Uterus (tissue), 4 donors: ENCODE measurements around the gene YJEFN3. TPM values are rescaled to one million over a fixed set of nuclear protein-coding genes. Genes with fewer than 3 reads are reported as not detected.

Experiments
- DNase-seq, 2 donors: peaks; one replicate each; pipeline ENCODE4 v3.0.0-alpha.2; 2019 to 2020
- H3K27ac ChIP-seq, 2 donors: fragments of 200-600 bp; sonication (generic); 1 replicate in 1 of 2; 2 replicates in 1 of 2; pipeline ENCODE4 v1.5.1; 2016 to 2018
- H3K27me3 ChIP-seq, 2 donors: fragments of 200-600 bp; sonication (generic); one replicate each; pipeline ENCODE4 v1.5.1; 2018 to 2019; ENCODE audit warnings: control low read depth in 1 of 2
- H3K36me3 ChIP-seq, 2 donors: fragments of 200-600 bp; sonication (generic); one replicate each; pipeline ENCODE4 v1.5.1; 2019; ENCODE audit warnings: control low read depth in 1 of 2
- H3K4me1 ChIP-seq, 2 donors: fragments of 200-600 bp; sonication (generic); one replicate each; pipeline ENCODE4 v1.5.1; 2018 to 2019; ENCODE audit warnings: control low read depth in 1 of 2
- H3K4me3 ChIP-seq, 2 donors: fragments of 200-600 bp; sonication (generic); 1 replicate in 1 of 2; 2 replicates in 1 of 2; pipeline ENCODE4 v1.5.1; 2018 to 2019; ENCODE audit warnings: mild to moderate bottlenecking in 1 of 2
- H3K9me3 ChIP-seq, 2 donors: fragments of 200-600 bp; sonication (generic); one replicate each; pipeline ENCODE4 v1.5.1; 2019; ENCODE audit warnings: control low read depth in 1 of 2
- CTCF ChIP-seq, 4 experiments: fragments of 200-600 bp in 2 of 4; fragments of 450-650 bp in 2 of 4; sonication (generic) in 2 of 4; IDR thresholded peaks; one replicate each; pipeline ENCODE4 v1.5.1; 2016 to 2019; ENCODE audit warnings: antibody characterized with exemption in 4 of 4, mild to moderate bottlenecking in 2 of 4, moderate library complexity in 1 of 4
- POLR2A ChIP-seq, 2 donors: fragments of 450-650 bp; IDR thresholded peaks; one replicate each; pipeline ENCODE4 v1.6.1; 2016; ENCODE audit warnings: antibody characterized with exemption in 2 of 2, mild to moderate bottlenecking in 1 of 2, moderate library complexity in 1 of 2
- intact Hi-C: fragments of 100-400 bp; cut with DNase I; formaldehyde crosslinking; loops from one replicate; pipeline ENCODE4 v1.15.1; 2023; ENCODE audit warnings: low total_unique reads
- total RNA-seq, 4 donors: library from RNA; depleted of rRNA in 3 of 4; stranded (reverse); fragments of >200 nt in 3 of 4; gene quantifications; one replicate each; pipeline versions ENCODE4 v1.1.0 to v1.2.4, GENCODE V29; 2014 to 2023
- donor health status: DM: yes; HTN: yes; CAD: no.

The YJEFN3 gene
- total RNA-seq, 4 donors from 2014 or later, result 1.5 to 6.8 (median 2.9) TPM; not detected in 1

- Histone ChIP-seq H3K27ac (no peak overlapping the region), H3K4me3 (no peak overlapping the region), H3K9me3 (no peaks in the 10 kb centered on the region), H3K4me1 (no peaks in the 10 kb centered on the region), H3K36me3 (no peaks in the 10 kb centered on the region), H3K27me3 (peaks cover 0 to 6% of the 10 kb centered on the region in 2 donors)
- TF ChIP-seq CTCF (IDR thresholded peaks at IDR 0.05) (peak in 3 of 4 experiments; percentile 24 to 37 (median 28)), POLR2A (IDR thresholded peaks at IDR 0.05) (no peak)
- intact Hi-C loops, result no loop called here
- DNase-seq, result no peak
Measured at GRCh38 chr19:19554074-19555023, 25.6 kb downstream of the YJEFN3 start.

GRCh38 chr19:19558055-19558454 is 29.3 kb downstream of the YJEFN3 start:
- no peak overlapping the region for H3K27ac ChIP-seq
- DNase-seq, result no peak
- no peak overlapping the region for H3K4me3 ChIP-seq
- no peaks in the 10 kb centered on the region for H3K27me3 ChIP-seq
- intact Hi-C loops, result no loop called here
- H3K9me3 ChIP-seq, result no peaks in the 10 kb centered on the region
- no peaks in the 10 kb centered on the region for H3K4me1 ChIP-seq
- TF ChIP-seq CTCF (IDR thresholded peaks at IDR 0.05) (no peak), POLR2A (IDR thresholded peaks at IDR 0.05) (no peak)
- H3K36me3 ChIP-seq, result no peaks in the 10 kb centered on the region

GRCh38 chr19:19558636-19559035 is 29.9 kb downstream of the YJEFN3 start:
- intact Hi-C loops, result no loop called here

GRCh38 chr19:19559931-19560330 is 31.2 kb downstream of the YJEFN3 start:
- no peak for DNase-seq
- Histone ChIP-seq H3K4me1 (no peaks in the 10 kb centered on the region), H3K27ac (no peak overlapping the region), H3K4me3 (no peak overlapping the region), H3K27me3 (no peaks in the 10 kb centered on the region), H3K9me3 (no peaks in the 10 kb centered on the region), H3K36me3 (no peaks in the 10 kb centered on the region)
- no peak for TF ChIP-seq POLR2A (IDR thresholded peaks at IDR 0.05)
- intact Hi-C loops, result no loop called here

More at GRCh38 chr19:19558636-19559035, 29.9 kb downstream of the YJEFN3 start:
- TF ChIP-seq CTCF (IDR thresholded peaks at IDR 0.05), result no peak
- TF ChIP-seq POLR2A (IDR thresholded peaks at IDR 0.05), result no peak
- Histone ChIP-seq H3K4me1 (no peaks in the 10 kb centered on the region), H3K27me3 (no peaks in the 10 kb centered on the region), H3K36me3 (no peaks in the 10 kb centered on the region), H3K27ac (no peak overlapping the region), H3K9me3 (no peaks in the 10 kb centered on the region), H3K4me3 (no peak overlapping the region)
- DNase-seq, result no peak

- DNase-seq, result no peak
- Histone ChIP-seq H3K9me3 (no peaks in the 10 kb centered on the region), H3K36me3 (no peaks in the 10 kb centered on the region), H3K27ac (no peak overlapping the region), H3K4me1 (no peaks in the 10 kb centered on the region), H3K4me3 (no peak overlapping the region), H3K27me3 (no peaks in the 10 kb centered on the region)
- no peak for TF ChIP-seq POLR2A (IDR thresholded peaks at IDR 0.05)
- no peak for TF ChIP-seq CTCF (IDR thresholded peaks at IDR 0.05)
- intact Hi-C loops, result no loop called here
Measured at GRCh38 chr19:19561946-19562664, 33.4 kb downstream of the YJEFN3 start.
